ENCODE data around the gene TBX10. TPM values are rescaled to one million over a fixed set of nuclear protein-coding genes. Genes with fewer than 3 reads are reported as not detected.

Gene TBX10
- polyA plus RNA-seq, 1 experiment: not detected

DNA sequence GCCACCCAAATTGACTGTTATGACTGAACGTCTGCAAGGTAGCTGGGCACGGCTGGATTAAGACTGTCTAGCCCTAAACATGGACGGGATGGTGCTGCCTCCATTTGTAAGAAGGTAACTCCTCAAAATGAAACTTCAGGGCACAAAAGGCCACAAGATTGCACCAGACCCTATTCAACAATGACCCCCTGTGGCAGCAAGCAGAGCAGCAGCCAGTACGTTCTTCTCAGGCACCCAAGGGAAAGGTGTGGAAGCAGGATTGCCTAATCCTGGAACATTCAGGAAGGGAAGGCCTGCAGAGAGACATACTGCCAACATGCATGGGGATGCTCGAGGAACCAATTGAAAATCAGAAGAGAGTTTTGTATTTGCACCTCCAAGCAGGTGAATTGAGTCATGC, 4.5 kb upstream of the TBX10 start:
- TF ChIP-seq CTCF (IDR thresholded peaks at IDR 0.05; ENCODE audit: insufficient read depth, low read depth, low read length): peak; percentile 16; the same call in 1 of the 2 replicates
- H3K36me3 ChIP-seq (ENCODE audit: control insufficient read depth, insufficient read depth, low read length): no peaks in the 10 kb centered on the region
- ChIA-PET POLR2A (no interaction called here), CTCF (interaction anchor here (2.7 to 4.5 kb wide), 2 partner anchors 14 to 15 kb away, joined by 6 to 20 read pairs; partner anchors contain the start of gene NUDT8)
- no peak for DNase-seq (ENCODE audit: low read depth)
- peaks cover 5% of the 10 kb centered on the region; the same call in 1 of the 2 replicates for H3K27me3 ChIP-seq (ENCODE audit: control insufficient read depth, insufficient read depth, low read length)
- H3K4me3 ChIP-seq (ENCODE audit: low read depth, low read length): no peak overlapping the region

- H3K36me3 ChIP-seq (ENCODE audit: control insufficient read depth, insufficient read depth, low read length): no peaks in the 10 kb centered on the region
- CTCF ChIA-PET: interaction anchor here (0.5 to 2.7 kb wide), 2 partner anchors 13 to 46 kb away, joined by 3 to 6 read pairs; partner anchors contain the start of gene NUDT8
- TF ChIP-seq CTCF (IDR thresholded peaks at IDR 0.05; ENCODE audit: insufficient read depth, low read depth, low read length): no peak
- no peak for DNase-seq (ENCODE audit: low read depth)
- H3K27me3 ChIP-seq (ENCODE audit: control insufficient read depth, insufficient read depth, low read length): 0 out of 2 replicates have a peak, but pooled peaks cover 5% of the 10 kb centered on the region
- POLR2A ChIA-PET: no interaction called here
- no peak overlapping the region for H3K4me3 ChIP-seq (ENCODE audit: low read depth, low read length)
Measured at GRCh38 chr11:67642173-67643120, 2.9 kb upstream of the TBX10 start.

GRCh38 chr11:67641338-67642172, 2.0 kb upstream of the TBX10 start:
- TF ChIP-seq CTCF (IDR thresholded peaks at IDR 0.05; ENCODE audit: insufficient read depth, low read depth, low read length): no peak
- CTCF ChIA-PET: interaction anchor here (2.7 kb wide), 1 partner anchor 12 kb away, joined by 6 read pairs; the partner anchor contains the start of gene NUDT8
- no peak for DNase-seq (ENCODE audit: low read depth)
- Histone ChIP-seq H3K4me3 (ENCODE audit: low read depth, low read length) (no peak overlapping the region), H3K27me3 (ENCODE audit: control insufficient read depth, insufficient read depth, low read length) (0 out of 2 replicates have a peak, but pooled peaks cover 5% of the 10 kb centered on the region), H3K36me3 (ENCODE audit: control insufficient read depth, insufficient read depth, low read length) (no peaks in the 10 kb centered on the region)
- POLR2A ChIA-PET: no interaction called here

GRCh38 chr11:67640758-67641337, 1.3 kb upstream of the TBX10 start:
- Histone ChIP-seq H3K36me3 (ENCODE audit: control insufficient read depth, insufficient read depth, low read length) (no peaks in the 10 kb centered on the region), H3K4me3 (ENCODE audit: low read depth, low read length) (no peak overlapping the region), H3K27me3 (ENCODE audit: control insufficient read depth, insufficient read depth, low read length) (0 out of 2 replicates have a peak, but pooled peaks cover 5% of the 10 kb centered on the region)
- no peak for DNase-seq (ENCODE audit: low read depth)
- POLR2A ChIA-PET: no interaction called here
- CTCF ChIA-PET: interaction anchor here (1.3 kb wide), 1 partner anchor 12 kb away, joined by 3 read pairs; no protein-coding TSS in a partner anchor
- no peak for TF ChIP-seq CTCF (IDR thresholded peaks at IDR 0.05; ENCODE audit: insufficient read depth, low read depth, low read length)

All from BJ (cell line).